Calu3 (cell line): Measurements from ENCODE around the gene FSCN2. TPM values are rescaled to one million over a fixed set of nuclear protein-coding genes. Genes with fewer than 3 reads are reported as not detected.

Experiments used
- BruUV-seq: library from RNA; stranded (reverse); fragments of 400-500 nt; replicated peaks from 2 replicates; lab custom pipeline; 2021; lab: Mats Ljungman, UMichigan
- CTCF ChIA-PET: fragments of 300-600 bp; sonication (Branson Sonifier 250); formaldehyde crosslinking; loops from one replicate; lab custom pipeline; 2022; ENCODE audit warnings: antibody characterized with exemption; lab: Charles Lee
- DNase-seq: peaks from one replicate; pipeline ENCODE4 v3.0.0; 2022
- H3K27ac Mint-ChIP-seq: one replicate; pipeline ENCODE4 v1.8.0; 2022; ENCODE audit warnings: mixed read lengths; ENCODE audit not compliant: unreplicated experiment
- H3K27me3 Mint-ChIP-seq: one replicate; pipeline ENCODE4 v1.8.0; 2022; ENCODE audit warnings: mixed read lengths; ENCODE audit not compliant: unreplicated experiment
- H3K36me3 Mint-ChIP-seq: one replicate; pipeline ENCODE4 v1.8.0; 2022; ENCODE audit warnings: mild to moderate bottlenecking, moderate library complexity, mixed read lengths; ENCODE audit not compliant: insufficient read depth, unreplicated experiment
- H3K4me1 Mint-ChIP-seq: one replicate; pipeline ENCODE4 v1.8.0; 2022; ENCODE audit warnings: mild to moderate bottlenecking, low read depth, mixed read lengths; ENCODE audit not compliant: unreplicated experiment
- H3K4me3 Mint-ChIP-seq: one replicate; pipeline ENCODE4 v1.8.0; 2022; ENCODE audit warnings: mild to moderate bottlenecking, low read depth, moderate library complexity, mixed read lengths; ENCODE audit not compliant: unreplicated experiment
- H3K9me3 Mint-ChIP-seq: one replicate; pipeline ENCODE4 v1.8.0; 2022; ENCODE audit warnings: low read depth, mixed read lengths; ENCODE audit not compliant: unreplicated experiment
- CTCF ChIP-seq: fragments of 200-600 bp; IDR thresholded peaks from one replicate; pipeline ENCODE4 v1.8.0; 2022; ENCODE audit warnings: antibody characterized with exemption; ENCODE audit not compliant: unreplicated experiment
- intact Hi-C: fragments of 100-400 bp; cut with micrococcal nuclease; formaldehyde crosslinking; loops from one replicate; pipeline ENCODE4 v1.10.0; 2022; ENCODE audit not compliant: unreplicated experiment
- total RNA-seq: library from RNA; stranded (reverse); gene quantifications from 2 replicates; pipeline ENCODE4 v1.2.3, GENCODE V29; 2022

The FSCN2 gene
- total RNA-seq, 1 experiment from 2014 or later, result 5.5 TPM

GRCh38 chr17:81489998-81490992 is 37.9 kb upstream of the FSCN2 start:
- peaks cover 9% of the 10 kb centered on the region for H3K4me1 Mint-ChIP-seq
- CTCF ChIA-PET, result interaction anchor here (0.7 to 0.9 kb wide), 2 partner anchors 130 to 341 kb away, joined by 4 to 9 read pairs; no protein-coding TSS in a partner anchor
- no peak for DNase-seq
- no peaks in the 10 kb centered on the region for H3K9me3 Mint-ChIP-seq
- intact Hi-C loops, result loop anchor here (10.0 kb wide), 1 partner anchor 195 kb away; the partner anchor contains the start of gene SLC38A10
- TF ChIP-seq CTCF, result no peak
- H3K4me3 Mint-ChIP-seq, result no peak overlapping the region
- no peak overlapping the region for H3K27ac Mint-ChIP-seq
- no TSS peak for BruUV-seq
- peaks cover 46% of the 10 kb centered on the region for H3K27me3 Mint-ChIP-seq
- peaks cover 12% of the 10 kb centered on the region for H3K36me3 Mint-ChIP-seq

GRCh38 chr17:81491181-81491581 is 37.0 kb upstream of the FSCN2 start:
- Mint-ChIP-seq H3K9me3 (no peaks in the 10 kb centered on the region), H3K27me3 (peaks cover 46% of the 10 kb centered on the region), H3K4me1 (peaks cover 9% of the 10 kb centered on the region), H3K4me3 (no peak overlapping the region), H3K27ac (no peak overlapping the region), H3K36me3 (peaks cover 12% of the 10 kb centered on the region)
- intact Hi-C loops, result no loop called here
- no peak for DNase-seq
- no peak for TF ChIP-seq CTCF
- CTCF ChIA-PET, result interaction anchor here (0.7 kb wide), 1 partner anchor 74 kb away, joined by 4 read pairs; no protein-coding TSS in a partner anchor
- no TSS peak for BruUV-seq

- Mint-ChIP-seq H3K4me3 (no peak overlapping the region), H3K4me1 (peaks cover 9% of the 10 kb centered on the region), H3K27me3 (peaks cover 46% of the 10 kb centered on the region), H3K27ac (no peak overlapping the region), H3K36me3 (peaks cover 12% of the 10 kb centered on the region), H3K9me3 (no peaks in the 10 kb centered on the region)
- TF ChIP-seq CTCF, result no peak
- BruUV-seq, result no TSS peak
- intact Hi-C loops, result no loop called here
- DNase-seq, result no peak
- CTCF ChIA-PET, result interaction anchor here (0.7 kb wide), 1 partner anchor 75 kb away, joined by 4 read pairs; no protein-coding TSS in a partner anchor
These were observed 36.4 kb upstream of the FSCN2 start for GRCh38 chr17:81491761-81492160.

GRCh38 chr17:81492202-81492601 is 36.0 kb upstream of the FSCN2 start:
- intact Hi-C loops, result no loop called here
- CTCF ChIA-PET, result interaction anchor here (0.6 kb wide), 1 partner anchor 8 kb away, joined by 3 read pairs; no protein-coding TSS in a partner anchor
- Mint-ChIP-seq H3K36me3 (peaks cover 9% of the 10 kb centered on the region), H3K4me1 (peaks cover 9% of the 10 kb centered on the region), H3K4me3 (no peak overlapping the region), H3K27ac (no peak overlapping the region), H3K9me3 (no peaks in the 10 kb centered on the region), H3K27me3 (peaks cover 46% of the 10 kb centered on the region)
- DNase-seq, result no peak
- no TSS peak for BruUV-seq
- no peak for TF ChIP-seq CTCF
